Activated T-cell treated with anti-CD3 and anti-CD28 coated beads for 4 hours (primary cell): Measurements from ENCODE around the gene SYT9.

Source experiments
- DNase-seq: peaks from one replicate; pipeline ENCODE4 v3.0.0-alpha.2; 2020

Gene SYT9

GRCh38 chr11:7251836-7252682 lies at the start of gene SYT9:
SYT9 (plus strand) TSS chr11:7251904; CDS start chr11:7252187, 283 bp downstream.
- DNase-seq: no peak

DNA sequence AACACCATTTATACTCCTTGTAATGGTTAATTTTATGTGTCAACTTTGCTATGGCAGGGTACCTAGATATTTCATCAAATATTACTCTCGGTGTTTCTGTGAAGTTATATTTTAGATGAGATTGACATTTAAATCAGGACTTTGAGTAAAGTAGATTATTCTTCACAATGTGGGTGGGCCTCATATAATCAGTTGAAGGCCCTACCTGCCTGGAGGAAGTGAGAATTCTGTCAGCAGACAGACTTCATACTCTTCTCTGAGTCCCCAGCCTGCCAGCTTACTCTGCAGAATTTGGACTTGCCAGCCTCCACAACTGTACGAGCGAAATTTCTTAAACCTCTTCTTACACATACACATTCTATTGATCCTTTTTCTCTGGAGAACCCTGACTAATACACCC lies 49.3 kb upstream of the SYT9 start:
- DNase-seq: no peak

- no peak for DNase-seq
These were observed 46.9 kb upstream of the SYT9 start for GRCh38 chr11:7204778-7205177.

DNA sequence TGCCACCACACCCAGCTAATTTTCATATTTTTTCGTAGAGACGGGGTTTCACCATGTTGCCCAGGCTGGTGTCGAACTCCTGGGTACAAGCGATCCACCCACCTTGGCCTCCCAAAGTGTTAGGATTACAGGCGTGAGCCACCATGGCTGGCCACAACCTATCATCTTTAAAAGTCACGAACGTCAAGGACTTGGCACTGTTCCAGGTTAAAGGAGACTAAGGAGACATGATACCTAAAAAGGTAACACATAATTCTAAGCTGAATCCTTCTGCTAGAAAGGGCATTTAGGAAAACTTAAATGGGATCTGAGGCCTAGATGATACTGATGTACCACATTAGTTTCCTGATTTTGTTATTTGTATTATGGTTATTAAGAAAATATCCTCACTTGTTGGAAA lies 43.3 kb upstream of the SYT9 start:
- DNase-seq: no peak

- no peak for DNase-seq
These were observed 32.2 kb upstream of the SYT9 start for GRCh38 chr11:7219491-7219890.

GRCh38 chr11:7220636-7221035 lies 31.1 kb upstream of the SYT9 start:
- no peak for DNase-seq

GRCh38 chr11:7222619-7223018 lies 29.1 kb upstream of the SYT9 start:
- DNase-seq: no peak

- DNase-seq: no peak
These were observed 11.8 kb upstream of the SYT9 start for GRCh38 chr11:7239877-7240276.

DNA sequence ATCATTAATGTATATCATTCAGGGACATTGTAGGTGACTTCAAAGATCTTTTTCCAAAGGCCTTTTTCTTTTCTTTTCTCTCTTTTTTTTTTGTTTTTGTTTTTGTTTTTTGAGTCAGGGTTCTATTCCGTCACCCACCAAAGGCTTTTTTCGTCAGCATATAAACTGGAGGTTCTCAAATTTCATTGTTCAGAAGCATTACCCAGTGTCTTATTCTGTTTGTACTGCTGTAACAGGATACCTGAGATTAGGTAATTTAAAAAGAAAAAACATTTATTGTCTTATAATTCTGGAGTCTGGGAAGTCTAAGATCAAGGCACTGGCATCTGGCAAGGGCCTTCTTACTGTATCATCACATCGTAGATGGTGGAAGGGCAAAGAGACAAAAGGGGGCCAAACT lies 6.4 kb upstream of the SYT9 start:
- no peak for DNase-seq

GRCh38 chr11:7246179-7246578 lies 5.5 kb upstream of the SYT9 start:
- DNase-seq: no peak

DNA sequence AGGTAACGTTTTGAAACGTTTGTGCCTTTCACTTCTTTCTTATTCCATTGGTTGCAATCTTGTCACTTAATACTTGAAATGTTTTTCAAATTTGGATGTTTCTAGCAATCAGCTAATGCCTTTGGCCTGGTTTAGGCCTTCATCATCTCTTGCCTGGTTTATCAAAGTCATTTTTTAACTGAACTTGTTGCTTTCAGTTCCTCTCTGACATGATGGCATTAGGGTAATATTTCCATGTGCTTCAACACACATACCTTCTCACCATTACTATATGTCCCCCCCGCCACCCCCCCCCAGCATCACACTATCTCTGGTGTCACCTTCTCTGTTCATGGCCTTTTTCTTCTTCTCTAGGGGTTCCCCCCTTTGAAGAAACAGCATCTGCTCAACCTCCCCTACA lies 1.5 kb upstream of the SYT9 start:
- DNase-seq: no peak

DNA sequence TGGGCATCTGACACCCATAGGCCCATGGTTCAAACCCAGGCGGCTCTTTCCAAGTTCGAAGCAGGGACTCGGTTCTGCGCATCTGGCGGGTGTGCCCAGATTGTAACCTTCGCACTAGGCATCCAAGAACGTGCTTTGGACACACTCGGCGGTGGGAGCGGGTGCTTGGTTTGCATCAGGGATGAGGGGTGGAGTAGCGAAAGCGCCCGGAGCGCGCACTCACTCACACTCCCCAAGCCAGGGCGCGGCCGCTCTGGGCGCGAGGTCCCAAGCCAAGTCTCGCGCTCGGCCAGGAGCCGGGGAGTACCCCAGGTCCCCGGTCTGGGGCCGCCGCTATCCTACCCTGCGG lies 243 bp upstream of the SYT9 start:
- no peak for DNase-seq

DNA sequence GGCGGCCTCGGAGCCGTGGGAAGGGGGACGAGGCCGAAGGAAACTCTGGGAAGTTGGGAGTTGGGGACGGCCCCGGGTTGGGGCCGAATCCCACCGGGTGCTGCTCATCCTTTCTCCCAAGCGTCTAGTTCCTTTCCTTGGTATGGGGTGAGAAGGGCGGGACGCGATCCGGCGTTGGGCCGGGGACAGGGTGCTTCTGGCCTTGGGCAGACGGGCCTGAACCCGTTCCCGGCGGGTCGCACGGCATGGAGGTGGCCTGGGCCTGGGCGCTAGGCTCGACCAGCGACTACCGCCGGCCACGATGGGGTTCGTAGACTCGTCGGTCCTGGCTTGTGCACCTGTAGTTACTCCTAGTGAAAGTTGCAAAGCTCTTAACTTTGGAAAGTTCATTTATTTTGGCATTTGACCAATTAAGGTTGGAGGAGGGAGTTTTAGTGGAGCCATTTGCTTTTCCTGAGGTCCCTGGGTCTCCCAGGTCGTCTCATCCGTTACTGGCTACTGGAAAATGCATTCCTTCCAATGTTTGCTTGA lies 1.0 kb downstream of the SYT9 start:
- no peak for DNase-seq

DNA sequence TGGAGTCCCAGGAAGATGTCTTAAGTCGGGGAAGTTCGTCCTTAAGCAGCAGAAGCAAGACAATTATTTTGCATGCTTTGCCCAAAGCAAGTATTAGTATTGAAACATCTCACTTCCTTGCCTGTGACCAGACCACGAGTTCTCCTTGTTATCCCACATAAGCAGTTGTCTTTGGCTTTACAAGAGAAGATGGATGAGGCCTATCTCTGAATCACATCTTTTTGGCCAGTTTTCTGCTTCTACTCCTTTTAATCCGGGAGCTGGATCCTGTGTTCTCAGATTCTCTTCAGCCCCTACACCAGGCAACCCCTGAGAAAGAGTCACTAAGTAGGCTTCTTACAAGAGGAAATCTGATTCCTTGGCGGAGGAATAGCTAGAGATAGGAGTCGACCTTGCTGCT lies 2.1 kb downstream of the SYT9 start:
- no peak for DNase-seq

GRCh38 chr11:7254731-7255291 lies 3.1 kb downstream of the SYT9 start:
- DNase-seq: no peak

DNA sequence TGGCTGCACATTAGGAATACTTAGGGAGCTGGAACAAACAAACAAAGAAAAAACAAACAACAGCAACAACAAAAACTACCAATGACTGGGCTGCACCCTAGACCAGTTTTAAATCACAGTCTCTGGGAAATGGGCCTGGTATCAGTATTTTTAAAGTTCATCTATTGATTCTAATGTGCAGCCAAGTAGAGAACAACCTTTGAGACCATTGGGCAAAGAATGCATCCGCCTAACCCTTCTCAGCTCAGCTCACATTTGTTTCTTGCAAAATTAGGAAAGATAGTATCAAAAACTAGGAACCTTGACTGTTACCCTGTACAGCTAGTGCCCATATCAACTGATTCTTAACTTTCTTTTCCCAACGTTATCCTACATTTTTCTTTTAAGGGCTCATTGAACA lies 5.2 kb downstream of the SYT9 start:
- DNase-seq: no peak

GRCh38 chr11:7257724-7258123 lies 6.0 kb downstream of the SYT9 start:
- no peak for DNase-seq

- no peak for DNase-seq
These were observed 9.9 kb downstream of the SYT9 start for GRCh38 chr11:7261578-7261977.

GRCh38 chr11:7262672-7263071 lies 11.0 kb downstream of the SYT9 start:
- no peak for DNase-seq

GRCh38 chr11:7263842-7264241 lies 12.1 kb downstream of the SYT9 start:
- no peak for DNase-seq

GRCh38 chr11:7268758-7269157 lies 17.1 kb downstream of the SYT9 start:
- DNase-seq: no peak

- DNase-seq: no peak
These were observed 18.6 kb downstream of the SYT9 start for GRCh38 chr11:7270233-7270865.

DNA sequence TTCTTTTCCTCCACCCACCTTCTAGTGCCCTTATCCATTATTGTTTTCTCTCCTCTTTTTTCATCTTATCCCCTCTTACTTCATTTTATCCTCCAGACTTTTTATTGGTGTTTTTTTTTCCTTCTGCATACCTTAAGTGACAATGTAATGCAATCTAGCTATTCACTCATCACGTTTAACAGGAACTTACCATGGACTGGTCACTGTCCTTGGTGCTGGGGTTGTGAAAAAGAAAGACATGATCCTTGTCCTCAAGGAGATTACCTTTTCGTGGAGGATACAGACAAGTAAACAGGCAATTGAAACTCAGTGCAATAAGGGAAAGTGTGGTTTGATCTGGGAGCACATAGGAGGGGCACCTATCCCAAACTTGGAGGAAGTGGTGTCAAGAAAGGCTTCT lies 20.7 kb downstream of the SYT9 start:
- no peak for DNase-seq

DNA sequence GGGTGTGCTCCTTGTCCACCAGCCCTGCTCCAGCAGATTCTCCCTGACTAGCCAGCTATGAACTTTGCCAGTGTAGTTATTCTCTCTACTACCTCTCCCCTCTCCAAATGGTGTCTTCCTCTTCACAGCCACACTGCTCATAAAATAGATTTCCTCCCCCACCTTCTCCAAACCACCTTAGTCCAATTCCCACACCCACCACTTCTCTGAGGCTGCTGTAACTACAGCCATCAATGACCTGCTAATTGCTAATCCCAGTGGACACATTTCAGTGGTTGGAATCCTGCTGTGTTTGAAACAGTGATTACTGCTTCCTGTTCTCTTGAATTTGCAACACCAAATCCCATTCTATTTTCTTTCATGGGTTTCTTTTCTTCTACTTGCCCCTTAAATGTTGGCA lies 23.4 kb downstream of the SYT9 start:
- no peak for DNase-seq
